H7 (cell line): ENCODE data around the gene GNAI2. TPM values are rescaled to one million over a fixed set of nuclear protein-coding genes. Genes with fewer than 3 reads are reported as not detected.
"Not testable (repeated sequence)": the region's sequence is repeated elsewhere in the genome, so short reads cannot be mapped to it uniquely, and the experiment has no call there.

ENCODE experiments used
- DNase-seq: peaks from one replicate; pipeline ENCODE4 v3.0.0; 2012
- H3K27me3 ChIP-seq: 2 replicates; pipeline ENCODE4 v1.6.0; 2011; ENCODE audit warnings: mild to moderate bottlenecking, low read length; ENCODE audit not compliant: control insufficient read depth, insufficient read depth
- H3K36me3 ChIP-seq: replicated peaks from 2 replicates; pipeline ENCODE4 v1.5.1; 2011; ENCODE audit warnings: low read length; ENCODE audit not compliant: control insufficient read depth, insufficient read depth
- H3K4me3 ChIP-seq: 2 replicates; pipeline ENCODE4 v1.5.1; 2011; ENCODE audit warnings: low read depth, mild to moderate bottlenecking, control low read depth, low read length, moderate library complexity; ENCODE audit not compliant: insufficient read depth
- total RNA-seq: library from RNA; depleted of rRNA; stranded (reverse); fragments of >200 nt; shearing (Covaris generic); gene quantifications from 2 replicates; pipeline ENCODE4 v1.2.3, GENCODE V29; 2014

Gene GNAI2
- total RNA-seq, 1 experiment from 2014 or later: 246 TPM

- no peak for DNase-seq
- Histone ChIP-seq H3K4me3 (no peak overlapping the region), H3K36me3 (peaks cover 27% of the 10 kb centered on the region), H3K27me3 (no peaks in the 10 kb centered on the region)
These were observed 19.2 kb downstream of the GNAI2 start for GRCh38 chr3:50255251-50255615.

GRCh38 chr3:50256978-50257890, 21.2 kb downstream of the GNAI2 start:
- Histone ChIP-seq H3K36me3 (peaks cover 24% of the 10 kb centered on the region), H3K27me3 (no peaks in the 10 kb centered on the region), H3K4me3 (no peak overlapping the region)
- DNase-seq: peak; percentile 89

GRCh38 chr3:50258029-50258680, 22.2 kb downstream of the GNAI2 start:
- peaks cover 20% of the 10 kb centered on the region for H3K36me3 ChIP-seq
- no peaks in the 10 kb centered on the region for H3K27me3 ChIP-seq
- no peak for DNase-seq
- no peak overlapping the region for H3K4me3 ChIP-seq

- Histone ChIP-seq H3K4me3 (no peak overlapping the region), H3K36me3 (peaks cover 19% of the 10 kb centered on the region), H3K27me3 (no peaks in the 10 kb centered on the region)
- peak; percentile 78 for DNase-seq
These were observed 23.0 kb downstream of the GNAI2 start for GRCh38 chr3:50258979-50259378.

- no peak for DNase-seq
- H3K36me3 ChIP-seq: peaks cover 19% of the 10 kb centered on the region
- no peak overlapping the region for H3K4me3 ChIP-seq
- H3K27me3 ChIP-seq: no peaks in the 10 kb centered on the region
These were observed 23.5 kb downstream of the GNAI2 start for GRCh38 chr3:50259432-50260026.

- H3K4me3 ChIP-seq: peak overlapping the region; percentile 51
- peaks cover 17% of the 10 kb centered on the region for H3K36me3 ChIP-seq
- H3K27me3 ChIP-seq: no peaks in the 10 kb centered on the region
- peak; percentile 99 for DNase-seq
These were observed 24.3 kb downstream of the GNAI2 start for GRCh38 chr3:50260027-50260941.

GRCh38 chr3:50260942-50261441, 25.0 kb downstream of the GNAI2 start:
- no peak for DNase-seq
- Histone ChIP-seq H3K4me3 (peak overlapping the region; percentile 51; the same call in 1 of the 2 replicates), H3K27me3 (no peaks in the 10 kb centered on the region), H3K36me3 (peaks cover 17% of the 10 kb centered on the region)

GRCh38 chr3:50261505-50261904, 25.5 kb downstream of the GNAI2 start:
- peaks cover 12% of the 10 kb centered on the region for H3K36me3 ChIP-seq
- H3K27me3 ChIP-seq: no peaks in the 10 kb centered on the region
- no peak overlapping the region for H3K4me3 ChIP-seq
- no peak for DNase-seq

- DNase-seq, H3K4me3 ChIP-seq, H3K36me3 ChIP-seq, H3K27me3 ChIP-seq: not testable (repeated sequence)
These were observed 26.2 kb downstream of the GNAI2 start for GRCh38 chr3:50262200-50262599.

GRCh38 chr3:50262778-50263177, 26.8 kb downstream of the GNAI2 start:
- H3K4me3 ChIP-seq: no peak overlapping the region
- DNase-seq: no peak
- H3K36me3 ChIP-seq: peaks cover 2% of the 10 kb centered on the region
- no peaks in the 10 kb centered on the region for H3K27me3 ChIP-seq

- Histone ChIP-seq H3K27me3 (no peaks in the 10 kb centered on the region), H3K4me3 (no peak overlapping the region), H3K36me3 (no peaks in the 10 kb centered on the region)
- DNase-seq: no peak
These were observed 27.7 kb downstream of the GNAI2 start for GRCh38 chr3:50263478-50264382.

- peak; percentile 98 for DNase-seq
- no peak overlapping the region for H3K4me3 ChIP-seq
- no peaks in the 10 kb centered on the region for H3K36me3 ChIP-seq
- H3K27me3 ChIP-seq: no peaks in the 10 kb centered on the region
These were observed 28.5 kb downstream of the GNAI2 start for GRCh38 chr3:50264383-50264963.

- Histone ChIP-seq H3K27me3 (no peaks in the 10 kb centered on the region), H3K4me3 (no peak overlapping the region), H3K36me3 (no peaks in the 10 kb centered on the region)
- DNase-seq: no peak
These were observed 29.0 kb downstream of the GNAI2 start for GRCh38 chr3:50264964-50265485.
